CD14-positive monocyte (primary cell): Measurements from ENCODE around the gene CHIA. TPM values are rescaled to one million over a fixed set of nuclear protein-coding genes. Genes with fewer than 3 reads are reported as not detected.

Source experiments
- DNase-seq, 3 donors: peaks; one replicate each; pipeline ENCODE4 v3.0.0-alpha.2; 2011 to 2022
- H2AFZ ChIP-seq: 2 replicates; pipeline ENCODE4 v1.6.0; 2012; ENCODE audit warnings: mild to moderate bottlenecking, low read depth, low read length, inconsistent platforms; ENCODE audit not compliant: insufficient read depth, poor library complexity, severe bottlenecking
- H3K27ac ChIP-seq, 2 donors: 1 replicate in 1 of 2; 2 replicates in 1 of 2; pipeline ENCODE4 v1.5.1; 2012 to 2013; ENCODE audit warnings: low read length in 2 of 2, control low read depth in 1 of 2, inconsistent platforms in 1 of 2, low read depth in 1 of 2, mild to moderate bottlenecking in 1 of 2
- H3K27me3 ChIP-seq, 2 donors: one replicate each; pipeline versions ENCODE4 v1.6.0 to v1.6.1; 2011 to 2013; ENCODE audit warnings: low read length in 2 of 2; ENCODE audit not compliant: control insufficient read depth in 2 of 2, insufficient read depth in 2 of 2
- H3K36me3 ChIP-seq, 2 donors: replicated peaks in 1 of 2; 1 replicate in 1 of 2; 2 replicates in 1 of 2; pipeline versions ENCODE4 v1.5.1 to v1.6.1; 2012 to 2013; ENCODE audit warnings: low read length in 2 of 2, control low read depth in 1 of 2, inconsistent platforms in 1 of 2, mild to moderate bottlenecking in 1 of 2; ENCODE audit not compliant: insufficient read depth in 2 of 2, control insufficient read depth in 1 of 2
- H3K4me1 ChIP-seq, 2 donors: 1 replicate in 1 of 2; 2 replicates in 1 of 2; pipeline versions ENCODE4 v1.5.1 to v1.6.1; 2012 to 2013; ENCODE audit warnings: low read length in 2 of 2, control low read depth in 1 of 2, inconsistent platforms in 1 of 2, mild to moderate bottlenecking in 1 of 2, moderate library complexity in 1 of 2; ENCODE audit not compliant: insufficient read depth in 2 of 2, control insufficient read depth in 1 of 2
- H3K4me2 ChIP-seq: replicated peaks from 2 replicates; pipeline ENCODE3; 2012; ENCODE audit warnings: low read length, moderate library complexity, mild to moderate bottlenecking; ENCODE audit not compliant: poor library complexity, severe bottlenecking; ENCODE audit errors: extremely low read depth
- H3K4me3 ChIP-seq, 3 experiments: fragments of 200-600 bp in 1 of 3; sonication (generic) in 1 of 3; replicated peaks in 1 of 3; 1 replicate in 2 of 3; 2 replicates in 1 of 3; pipeline ENCODE4 v1.5.1; 2011 to 2013; ENCODE audit warnings: low read length in 3 of 3, mild to moderate bottlenecking in 3 of 3, control low read depth in 2 of 3, low read depth in 2 of 3, inconsistent platforms in 1 of 3, moderate library complexity in 1 of 3
- H3K79me2 ChIP-seq: 2 replicates; pipeline ENCODE4 v1.6.0; 2012; ENCODE audit warnings: mild to moderate bottlenecking, control low read depth, inconsistent platforms, low read length, moderate library complexity; ENCODE audit not compliant: insufficient read depth
- H3K9ac ChIP-seq: 2 replicates; pipeline ENCODE4 v1.6.0; 2017; ENCODE audit warnings: low read length, mild to moderate bottlenecking; ENCODE audit not compliant: insufficient read depth, poor library complexity, severe bottlenecking
- H3K9me3 ChIP-seq, 2 donors: replicated peaks in 1 of 2; 1 replicate in 1 of 2; 2 replicates in 1 of 2; pipeline versions ENCODE4 v1.5.1 to v1.6.1; 2012 to 2013; ENCODE audit warnings: low read length in 2 of 2, control low read depth in 1 of 2; ENCODE audit not compliant: control insufficient read depth in 1 of 2, insufficient read depth in 1 of 2
- H4K20me1 ChIP-seq: 2 replicates; pipeline ENCODE4 v1.6.0; 2012; ENCODE audit warnings: mild to moderate bottlenecking, low read length, control low read depth, moderate library complexity; ENCODE audit not compliant: insufficient read depth
- H3K27ac Mint-ChIP-seq, 7 donors: one replicate each; pipeline ENCODE4 v1.8.0; 2020; ENCODE audit warnings: mild to moderate bottlenecking in 7 of 7, mixed read lengths in 7 of 7, moderate library complexity in 6 of 7, inconsistent platforms in 2 of 7
- H3K27me3 Mint-ChIP-seq, 3 donors: one replicate each; pipeline ENCODE4 v1.8.0; 2021 to 2022; ENCODE audit warnings: low read depth in 3 of 3, mild to moderate bottlenecking in 3 of 3, mixed read lengths in 3 of 3, moderate library complexity in 3 of 3, inconsistent platforms in 1 of 3
- H3K36me3 Mint-ChIP-seq, 2 donors: one replicate each; pipeline ENCODE4 v1.8.0; 2020; ENCODE audit warnings: mixed read lengths in 2 of 2, inconsistent platforms in 1 of 2, mild to moderate bottlenecking in 1 of 2
- H3K4me1 Mint-ChIP-seq: one replicate; pipeline ENCODE4 v1.8.0; 2020; ENCODE audit warnings: mild to moderate bottlenecking, mixed read lengths
- H3K4me3 Mint-ChIP-seq, 2 donors: one replicate each; pipeline ENCODE4 v1.8.0; 2020; ENCODE audit warnings: mild to moderate bottlenecking in 2 of 2, mixed read lengths in 2 of 2, moderate library complexity in 1 of 2
- H3K9me3 Mint-ChIP-seq, 7 donors: one replicate each; pipeline ENCODE4 v1.8.0; 2020 to 2022; ENCODE audit warnings: mixed read lengths in 7 of 7, mild to moderate bottlenecking in 6 of 7, moderate library complexity in 6 of 7, inconsistent platforms in 2 of 7
- intact Hi-C, 2 donors: fragments of 100-400 bp; cut with micrococcal nuclease; formaldehyde crosslinking; loops; one replicate each; pipeline versions ENCODE4 v1.15.0 to v1.15.1; 2023
- polyA plus RNA-seq, 3 donors: library from polyadenylated mRNA; depleted of rRNA in 1 of 3; unstranded in 2 of 3; stranded (reverse) in 1 of 3; fragments of 300-500 nt in 2 of 3; fragments of >200 nt in 1 of 3; fragmentation: Illumina TruSeq in 2 of 3; gene quantifications; 1 replicate in 2 of 3; 2 replicates in 1 of 3; pipeline ENCODE4 v1.2.3, GENCODE V29; 2012 to 2021
- TF ChIP-seq, protein P1 (sequence below): fragments of 200-600 bp; IDR thresholded peaks from one replicate; pipeline ENCODE4 v1.8.0; 2022; ENCODE audit warnings: antibody characterized with exemption, mild to moderate bottlenecking

Gene CHIA
- polyA plus RNA-seq, 3 donors, result not detected

DNA sequence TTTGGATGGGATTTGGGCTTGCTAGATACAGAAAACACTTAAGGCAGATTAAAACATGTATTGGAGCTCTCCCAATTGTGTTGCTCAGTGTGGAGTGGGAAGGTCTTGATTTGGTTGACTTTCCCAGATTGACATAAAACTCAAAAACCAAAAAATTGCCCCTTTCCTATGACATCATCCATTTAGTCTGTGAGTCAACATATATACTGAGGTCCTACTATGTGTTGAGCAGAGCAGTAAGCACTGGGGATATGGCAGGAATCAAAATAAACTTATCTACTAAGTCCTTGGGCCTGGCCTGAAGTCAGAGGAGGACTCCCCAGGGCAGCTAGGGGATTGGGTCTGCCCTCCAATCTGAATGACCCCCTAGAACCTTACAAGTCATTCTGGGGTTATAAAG, 61.0 kb downstream of the CHIA start:
- H3K27me3 Mint-ChIP-seq, result peaks cover 0 to 19% (median 8%) of the 10 kb centered on the region in 3 donors
- peaks cover 0 to 4% (median 0%) of the 10 kb centered on the region in 7 donors for H3K9me3 Mint-ChIP-seq
- H3K36me3 Mint-ChIP-seq, result no peaks in the 10 kb centered on the region

DNA sequence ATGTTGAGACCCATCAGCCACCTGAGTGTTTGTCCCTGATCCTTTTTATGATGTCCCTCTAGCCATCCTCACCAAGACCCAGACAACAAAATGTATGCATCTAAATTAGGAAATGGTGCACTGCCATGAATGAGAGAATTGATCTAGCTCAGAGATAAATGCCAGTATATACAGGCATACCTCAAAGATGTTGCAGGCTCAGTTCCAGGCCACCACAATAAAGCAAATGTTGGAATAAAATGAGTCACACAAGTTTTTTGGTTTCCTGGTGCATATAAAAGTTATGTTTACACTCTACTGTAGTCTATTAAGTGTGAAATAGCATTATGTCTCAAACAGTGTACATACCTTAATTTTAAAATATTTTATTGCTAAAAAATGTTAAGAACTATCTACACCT, 63.9 kb downstream of the CHIA start:
- no peak overlapping the region for H3K4me3 Mint-ChIP-seq
- H3K4me2 ChIP-seq, result no peak overlapping the region
- no peak overlapping the region for H3K27ac Mint-ChIP-seq
- no peaks in the 10 kb centered on the region for H3K4me1 ChIP-seq
- no peaks in the 10 kb centered on the region for H3K27me3 ChIP-seq
- intact Hi-C loops, result no loop called here
- H3K9me3 ChIP-seq, result no peaks in the 10 kb centered on the region
- no peak overlapping the region for H3K4me3 ChIP-seq
- no peaks in the 10 kb centered on the region for H3K36me3 ChIP-seq
- TF ChIP-seq, protein P1, sequence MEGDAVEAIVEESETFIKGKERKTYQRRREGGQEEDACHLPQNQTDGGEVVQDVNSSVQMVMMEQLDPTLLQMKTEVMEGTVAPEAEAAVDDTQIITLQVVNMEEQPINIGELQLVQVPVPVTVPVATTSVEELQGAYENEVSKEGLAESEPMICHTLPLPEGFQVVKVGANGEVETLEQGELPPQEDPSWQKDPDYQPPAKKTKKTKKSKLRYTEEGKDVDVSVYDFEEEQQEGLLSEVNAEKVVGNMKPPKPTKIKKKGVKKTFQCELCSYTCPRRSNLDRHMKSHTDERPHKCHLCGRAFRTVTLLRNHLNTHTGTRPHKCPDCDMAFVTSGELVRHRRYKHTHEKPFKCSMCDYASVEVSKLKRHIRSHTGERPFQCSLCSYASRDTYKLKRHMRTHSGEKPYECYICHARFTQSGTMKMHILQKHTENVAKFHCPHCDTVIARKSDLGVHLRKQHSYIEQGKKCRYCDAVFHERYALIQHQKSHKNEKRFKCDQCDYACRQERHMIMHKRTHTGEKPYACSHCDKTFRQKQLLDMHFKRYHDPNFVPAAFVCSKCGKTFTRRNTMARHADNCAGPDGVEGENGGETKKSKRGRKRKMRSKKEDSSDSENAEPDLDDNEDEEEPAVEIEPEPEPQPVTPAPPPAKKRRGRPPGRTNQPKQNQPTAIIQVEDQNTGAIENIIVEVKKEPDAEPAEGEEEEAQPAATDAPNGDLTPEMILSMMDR, result no peak
- no peak overlapping the region for H3K27ac ChIP-seq
- H3K36me3 Mint-ChIP-seq, result no peaks in the 10 kb centered on the region
- DNase-seq, result no peak
- H3K9ac ChIP-seq, result no peak overlapping the region
- no peaks in the 10 kb centered on the region for H3K79me2 ChIP-seq
- peaks cover 0 to 4% (median 0%) of the 10 kb centered on the region in 7 donors for H3K9me3 Mint-ChIP-seq
- H4K20me1 ChIP-seq, result no peaks in the 10 kb centered on the region
- H3K27me3 Mint-ChIP-seq, result peaks cover 0 to 5% (median 0%) of the 10 kb centered on the region in 3 donors
- H3K4me1 Mint-ChIP-seq, result no peaks in the 10 kb centered on the region
- no peak overlapping the region for H2AFZ ChIP-seq

More for the DNA sequence above, 61.0 kb downstream of the CHIA start:
- Histone ChIP-seq H3K4me3 (no peak overlapping the region), H3K36me3 (no peaks in the 10 kb centered on the region), H3K27me3 (peaks cover 0 to 9% of the 10 kb centered on the region in 2 donors), H3K4me2 (no peak overlapping the region), H3K9me3 (no peaks in the 10 kb centered on the region), H3K4me1 (peaks cover 2% of the 10 kb centered on the region in 2 donors), H3K79me2 (no peaks in the 10 kb centered on the region), H2AFZ (no peak overlapping the region), H4K20me1 (no peaks in the 10 kb centered on the region), H3K9ac (no peak overlapping the region), H3K27ac (no peak overlapping the region)
- TF ChIP-seq, protein P1, result no peak
- no peak overlapping the region for H3K27ac Mint-ChIP-seq
- peaks cover 3% of the 10 kb centered on the region for H3K4me1 Mint-ChIP-seq
- H3K4me3 Mint-ChIP-seq, result no peak overlapping the region
- DNase-seq, result no peak
- intact Hi-C loops, result no loop called here
